ENCODE data around the gene TYMS.

Gene TYMS

DNA sequence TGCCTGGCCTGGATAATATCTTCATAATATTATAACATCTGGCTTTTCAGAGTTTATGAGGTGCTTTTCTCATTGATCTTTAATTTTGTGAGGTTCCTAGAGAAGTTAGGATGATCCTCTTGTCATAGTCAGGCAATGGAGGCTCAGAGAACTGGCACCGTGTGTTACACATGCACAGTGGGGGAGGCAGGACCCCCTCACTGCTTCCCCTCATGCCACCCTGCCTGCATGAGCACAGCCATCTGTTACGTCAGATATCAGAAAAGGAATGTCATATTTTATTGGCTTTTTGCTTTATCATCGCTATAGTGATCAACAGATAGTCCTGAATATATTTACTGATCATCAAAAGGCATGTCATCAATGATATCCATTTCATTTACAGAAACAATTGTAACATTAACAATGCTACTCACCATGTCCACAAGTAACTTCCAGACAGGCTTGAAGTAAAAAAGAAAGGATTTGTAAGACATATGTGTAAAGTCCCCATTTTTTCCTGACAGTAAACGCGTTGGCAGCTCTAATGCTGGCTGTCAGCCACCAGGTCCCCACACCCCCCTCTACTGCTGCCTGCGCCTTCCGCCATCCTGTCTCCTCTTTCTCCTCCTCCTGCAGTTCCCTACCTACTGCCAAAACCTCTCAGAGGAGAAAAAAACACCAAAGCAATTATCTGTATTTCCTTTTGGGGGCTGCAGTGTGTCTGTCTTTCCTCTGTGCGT, 36.2 kb downstream of the TYMS start:
- DNase-seq (ENCODE audit: low spot score) = no peak
- no peak overlapping the region for H3K4me3 Mint-ChIP-seq
- H3K36me3 Mint-ChIP-seq (ENCODE audit: low read depth) = peaks cover 48% of the 10 kb centered on the region
- peaks cover 15% of the 10 kb centered on the region for H3K4me1 Mint-ChIP-seq (ENCODE audit: low read depth)
- no peaks in the 10 kb centered on the region for H3K27me3 Mint-ChIP-seq (ENCODE audit: low read depth)
- H3K27ac Mint-ChIP-seq = no peak overlapping the region
- H3K9me3 Mint-ChIP-seq = no peaks in the 10 kb centered on the region

- H3K36me3 Mint-ChIP-seq (ENCODE audit: low read depth) = peaks cover 42% of the 10 kb centered on the region
- peaks cover 17% of the 10 kb centered on the region for H3K4me1 Mint-ChIP-seq (ENCODE audit: low read depth)
- no peak overlapping the region for H3K4me3 Mint-ChIP-seq
- H3K27me3 Mint-ChIP-seq (ENCODE audit: low read depth) = no peaks in the 10 kb centered on the region
- DNase-seq (ENCODE audit: low spot score) = no peak
- H3K27ac Mint-ChIP-seq = no peak overlapping the region
- no peaks in the 10 kb centered on the region for H3K9me3 Mint-ChIP-seq
These were observed 39.6 kb downstream of the TYMS start for GRCh38 chr18:697012-697411.

DNA sequence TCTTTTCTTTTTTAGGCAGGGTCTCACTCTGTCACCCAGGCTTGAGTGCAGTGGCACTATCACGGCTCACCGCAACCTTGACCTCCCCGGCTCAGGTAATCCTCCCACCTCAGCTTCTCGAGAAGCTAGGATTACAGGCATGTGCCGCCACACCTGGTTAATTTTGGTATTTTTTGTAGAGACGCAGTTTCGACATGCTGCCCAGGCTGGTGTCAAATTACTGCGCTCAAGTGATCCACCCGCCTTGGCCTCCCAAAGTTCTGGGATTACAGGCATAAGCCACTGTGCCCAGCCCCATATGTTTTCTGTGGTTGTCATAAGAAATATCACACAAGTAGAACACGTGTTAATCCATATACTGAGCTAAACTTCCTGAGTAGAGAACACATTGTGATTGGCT, 40.3 kb downstream of the TYMS start:
- DNase-seq (ENCODE audit: low spot score) = no peak
- H3K9me3 Mint-ChIP-seq = no peaks in the 10 kb centered on the region
- peaks cover 41% of the 10 kb centered on the region for H3K36me3 Mint-ChIP-seq (ENCODE audit: low read depth)
- H3K27me3 Mint-ChIP-seq (ENCODE audit: low read depth) = no peaks in the 10 kb centered on the region
- H3K4me1 Mint-ChIP-seq (ENCODE audit: low read depth) = peaks cover 17% of the 10 kb centered on the region
- H3K27ac Mint-ChIP-seq = peak overlapping the region; percentile 31
- no peak overlapping the region for H3K4me3 Mint-ChIP-seq

- no peaks in the 10 kb centered on the region for H3K9me3 Mint-ChIP-seq
- no peak for DNase-seq (ENCODE audit: low spot score)
- no peaks in the 10 kb centered on the region for H3K27me3 Mint-ChIP-seq (ENCODE audit: low read depth)
- H3K4me1 Mint-ChIP-seq (ENCODE audit: low read depth) = peaks cover 17% of the 10 kb centered on the region
- H3K27ac Mint-ChIP-seq = peak overlapping the region; percentile 56
- H3K4me3 Mint-ChIP-seq = no peak overlapping the region
- H3K36me3 Mint-ChIP-seq (ENCODE audit: low read depth) = peaks cover 44% of the 10 kb centered on the region
These were observed 45.9 kb downstream of the TYMS start for GRCh38 chr18:703213-703967.

DNA sequence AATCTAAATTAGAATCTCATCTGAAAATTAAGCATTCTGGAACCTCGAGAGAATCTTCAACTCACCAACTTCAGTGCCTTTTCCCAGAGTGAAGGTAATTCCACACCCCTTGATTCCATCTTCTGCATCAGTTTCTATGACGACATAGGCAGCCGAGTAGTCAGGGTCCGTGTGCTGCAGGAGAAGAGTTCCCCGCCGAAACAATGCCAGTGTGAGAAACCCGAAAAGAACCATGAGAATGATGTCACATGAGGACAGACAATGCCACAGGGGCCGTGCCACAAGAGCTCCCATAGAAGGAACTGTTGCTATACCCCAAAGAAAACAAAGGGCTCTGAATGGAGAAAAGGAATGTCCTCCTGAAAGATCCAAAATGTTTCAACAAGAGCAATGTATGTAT, 49.0 kb downstream of the TYMS start:
- Mint-ChIP-seq H3K4me3 (no peak overlapping the region), H3K27me3 (ENCODE audit: low read depth) (no peaks in the 10 kb centered on the region), H3K4me1 (ENCODE audit: low read depth) (peaks cover 39% of the 10 kb centered on the region), H3K9me3 (no peaks in the 10 kb centered on the region), H3K27ac (no peak overlapping the region), H3K36me3 (ENCODE audit: low read depth) (peaks cover 49% of the 10 kb centered on the region)
- DNase-seq (ENCODE audit: low spot score) = no peak

GRCh38 chr18:708096-708495, 50.6 kb downstream of the TYMS start:
- no peaks in the 10 kb centered on the region for H3K27me3 Mint-ChIP-seq (ENCODE audit: low read depth)
- no peak overlapping the region for H3K4me3 Mint-ChIP-seq
- DNase-seq (ENCODE audit: low spot score) = no peak
- H3K4me1 Mint-ChIP-seq (ENCODE audit: low read depth) = peaks cover 39% of the 10 kb centered on the region
- peaks cover 46% of the 10 kb centered on the region for H3K36me3 Mint-ChIP-seq (ENCODE audit: low read depth)
- H3K27ac Mint-ChIP-seq = peak overlapping the region; percentile 33
- no peaks in the 10 kb centered on the region for H3K9me3 Mint-ChIP-seq

- Mint-ChIP-seq H3K27ac (no peak overlapping the region), H3K4me1 (ENCODE audit: low read depth) (peaks cover 39% of the 10 kb centered on the region), H3K27me3 (ENCODE audit: low read depth) (no peaks in the 10 kb centered on the region), H3K9me3 (no peaks in the 10 kb centered on the region), H3K4me3 (peak overlapping the region; percentile 29), H3K36me3 (ENCODE audit: low read depth) (peaks cover 38% of the 10 kb centered on the region)
- DNase-seq (ENCODE audit: low spot score) = no peak
These were observed 52.3 kb downstream of the TYMS start for GRCh38 chr18:709771-710170.

- peak overlapping the region; percentile 91 for H3K27ac Mint-ChIP-seq
- no peaks in the 10 kb centered on the region for H3K9me3 Mint-ChIP-seq
- no peak for DNase-seq (ENCODE audit: low spot score)
- no peaks in the 10 kb centered on the region for H3K27me3 Mint-ChIP-seq (ENCODE audit: low read depth)
- peaks cover 38% of the 10 kb centered on the region for H3K4me1 Mint-ChIP-seq (ENCODE audit: low read depth)
- H3K36me3 Mint-ChIP-seq (ENCODE audit: low read depth) = peaks cover 30% of the 10 kb centered on the region
- H3K4me3 Mint-ChIP-seq = peak overlapping the region; percentile 89
These were observed 53.2 kb downstream of the TYMS start for GRCh38 chr18:710418-711300.

DNA sequence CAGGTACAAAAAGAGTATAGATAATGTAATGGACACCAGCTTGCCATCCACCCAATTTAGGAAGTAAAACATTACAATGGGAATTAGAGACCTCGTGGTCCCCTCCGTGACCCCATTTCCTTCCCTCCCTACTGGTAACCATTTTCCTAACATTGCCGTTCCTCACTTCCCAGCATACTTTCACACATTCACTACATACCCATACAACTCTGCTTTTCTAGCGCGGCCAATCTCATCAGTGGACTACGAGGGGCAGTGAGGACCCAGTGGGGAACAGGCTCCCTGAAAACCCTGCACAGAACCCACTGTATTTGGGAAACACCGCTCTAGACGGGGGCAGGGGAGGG, 53.8 kb downstream of the TYMS start:
- H3K4me3 Mint-ChIP-seq = peak overlapping the region; percentile 89
- H3K36me3 Mint-ChIP-seq (ENCODE audit: low read depth) = peaks cover 26% of the 10 kb centered on the region
- peak overlapping the region; percentile 91 for H3K27ac Mint-ChIP-seq
- H3K4me1 Mint-ChIP-seq (ENCODE audit: low read depth) = peaks cover 35% of the 10 kb centered on the region
- H3K9me3 Mint-ChIP-seq = no peaks in the 10 kb centered on the region
- H3K27me3 Mint-ChIP-seq (ENCODE audit: low read depth) = no peaks in the 10 kb centered on the region
- no peak for DNase-seq (ENCODE audit: low spot score)

DNA sequence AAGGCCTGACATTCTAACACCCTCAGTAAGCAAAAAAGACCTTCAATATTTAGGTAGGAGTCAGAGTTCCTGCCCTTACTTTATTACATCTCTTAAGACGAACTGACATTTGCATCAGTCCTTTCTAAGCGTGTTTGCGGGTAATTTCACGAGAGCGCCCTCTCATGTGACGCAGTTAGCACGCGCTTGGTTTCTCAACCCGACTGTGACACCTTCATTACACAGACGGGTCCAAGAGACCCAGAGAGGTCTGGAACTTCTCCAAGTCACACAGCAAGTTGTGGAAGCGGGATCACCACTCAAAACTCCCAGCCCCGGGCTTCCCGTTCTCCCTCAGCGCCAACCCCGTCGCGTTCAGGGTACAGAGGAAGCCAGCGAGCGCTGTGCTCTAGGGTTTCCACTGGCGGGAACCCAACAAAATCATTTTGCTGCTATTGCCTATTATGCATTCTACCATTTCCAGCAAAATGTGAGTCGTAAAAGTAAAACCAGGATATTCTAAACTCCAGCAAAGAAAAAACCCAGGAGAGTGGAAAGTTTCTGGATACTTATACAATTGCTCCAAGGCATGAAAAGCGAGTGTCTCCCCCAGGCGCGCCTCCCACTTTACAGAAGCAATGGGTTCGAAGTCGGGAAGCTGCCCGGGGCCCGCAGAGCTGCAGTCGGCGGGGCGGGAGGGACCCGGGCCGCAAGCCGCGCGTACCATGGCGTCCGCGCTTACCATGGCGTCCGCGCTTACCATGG, 54.4 kb downstream of the TYMS start:
- Mint-ChIP-seq H3K4me1 (ENCODE audit: low read depth) (peaks cover 35% of the 10 kb centered on the region), H3K36me3 (ENCODE audit: low read depth) (peaks cover 24% of the 10 kb centered on the region), H3K27me3 (ENCODE audit: low read depth) (no peaks in the 10 kb centered on the region), H3K4me3 (peak overlapping the region; percentile 89), H3K9me3 (no peaks in the 10 kb centered on the region), H3K27ac (peak overlapping the region; percentile 91)
- DNase-seq (ENCODE audit: low spot score) = peak; percentile 77

GRCh38 chr18:712401-713134, 55.1 kb downstream of the TYMS start, which contains the start of gene ENOSF1:
ENOSF1 (minus strand) TSS chr18:712630; CDS start chr18:712587, 43 bp downstream.
- no peaks in the 10 kb centered on the region for H3K27me3 Mint-ChIP-seq (ENCODE audit: low read depth)
- H3K4me3 Mint-ChIP-seq = peak within 1 kb of the TSS; percentile 89
- H3K36me3 Mint-ChIP-seq (ENCODE audit: low read depth) = peaks cover 20% of the 10 kb centered on the region
- no peaks in the 10 kb centered on the region for H3K9me3 Mint-ChIP-seq
- DNase-seq (ENCODE audit: low spot score) = peak; percentile 88
- peaks cover 35% of the 10 kb centered on the region for H3K4me1 Mint-ChIP-seq (ENCODE audit: low read depth)
- H3K27ac Mint-ChIP-seq = peak within 1 kb of the TSS; percentile 91

GRCh38 chr18:713135-713490, 55.7 kb downstream of the TYMS start:
- Mint-ChIP-seq H3K27me3 (ENCODE audit: low read depth) (no peaks in the 10 kb centered on the region), H3K4me3 (peak overlapping the region; percentile 64), H3K27ac (peak overlapping the region; percentile 36), H3K36me3 (ENCODE audit: low read depth) (peaks cover 18% of the 10 kb centered on the region), H3K4me1 (ENCODE audit: low read depth) (peaks cover 35% of the 10 kb centered on the region), H3K9me3 (no peaks in the 10 kb centered on the region)
- no peak for DNase-seq (ENCODE audit: low spot score)

- H3K9me3 Mint-ChIP-seq = no peaks in the 10 kb centered on the region
- peaks cover 6% of the 10 kb centered on the region for H3K36me3 Mint-ChIP-seq (ENCODE audit: low read depth)
- DNase-seq (ENCODE audit: low spot score) = no peak
- H3K4me3 Mint-ChIP-seq = no peak overlapping the region
- no peak overlapping the region for H3K27ac Mint-ChIP-seq
- H3K27me3 Mint-ChIP-seq (ENCODE audit: low read depth) = no peaks in the 10 kb centered on the region
- H3K4me1 Mint-ChIP-seq (ENCODE audit: low read depth) = peaks cover 17% of the 10 kb centered on the region
These were observed 58.2 kb downstream of the TYMS start for GRCh38 chr18:715626-716025.
